OCI-LY3 (cell line): ENCODE results near the gene ZFP37.
"Not testable (repeated sequence)": the region's sequence is repeated elsewhere in the genome, so short reads cannot be mapped to it uniquely, and the experiment has no call there.

Source experiments
- H2AFZ ChIP-seq: fragments of 200-600, 300-600 bp; shearing (Covaris generic); 2 replicates; pipeline ENCODE4 v1.6.0; 2014; ENCODE audit warnings: antibody characterized with exemption, low read depth, low read length
- H3K27ac ChIP-seq: fragments of 200-600, 300-600 bp; sonication (generic); 2 replicates; pipeline ENCODE4 v1.5.1; 2014; ENCODE audit warnings: mild to moderate bottlenecking, low read length, moderate library complexity, mixed read lengths
- H3K27me3 ChIP-seq: fragments of 200-600, 300-600 bp; sonication (generic); 2 replicates; pipeline ENCODE4 v1.6.1; 2014; ENCODE audit warnings: low read depth, low read length, mixed read lengths
- H3K36me3 ChIP-seq: fragments of 200-600, 300-600 bp; sonication (generic); replicated peaks from 2 replicates; pipeline ENCODE3; 2014; ENCODE audit warnings: low read depth, low read length, mixed read lengths
- H3K4me1 ChIP-seq: fragments of 300-600, 200-600 bp; sonication (generic); 2 replicates; pipeline ENCODE4 v1.6.1; 2014; ENCODE audit warnings: low read length, mixed read lengths
- H3K4me2 ChIP-seq: fragments of 200-600, 300-600 bp; sonication (generic); 2 replicates; pipeline ENCODE4 v1.6.1; 2014; ENCODE audit warnings: low read length, mixed read lengths
- H3K4me3 ChIP-seq: fragments of 300-600, 200-600 bp; sonication (generic); 2 replicates; pipeline ENCODE4 v1.5.1; 2014; ENCODE audit warnings: antibody characterized with exemption, mild to moderate bottlenecking, low read length, moderate library complexity
- H3K79me2 ChIP-seq: fragments of 300-600, 200-600 bp; shearing (Covaris generic); 2 replicates; pipeline ENCODE4 v1.6.1; 2014; ENCODE audit warnings: mild to moderate bottlenecking, low read length, mixed read lengths
- H3K9ac ChIP-seq: fragments of 300-600, 200-600 bp; shearing (Covaris generic); 2 replicates; pipeline ENCODE4 v1.6.0; 2014; ENCODE audit warnings: mild to moderate bottlenecking, low read length, moderate library complexity
- H3K9me3 ChIP-seq: fragments of 200-600, 300-600 bp; shearing (Covaris generic); 2 replicates; pipeline ENCODE4 v1.6.1; 2014; ENCODE audit warnings: low read length, mixed read lengths; ENCODE audit not compliant: insufficient read depth
- H4K20me1 ChIP-seq: fragments of 200-600, 300-600 bp; sonication (generic); 2 replicates; pipeline ENCODE4 v1.6.1; 2016; ENCODE audit warnings: low read length, mixed read lengths; ENCODE audit not compliant: insufficient read depth
- CTCF ChIP-seq: fragments of 200-600, 300-600 bp; sonication (generic); IDR thresholded peaks from 2 replicates; pipeline ENCODE4 v1.5.1; 2014; ENCODE audit warnings: antibody characterized with exemption, low read length, low read depth
- EZH2phosphoT487 ChIP-seq: fragments of 200-600 bp; shearing (Covaris generic); IDR thresholded peaks from 2 replicates; pipeline ENCODE4 v1.6.1; 2018; ENCODE audit warnings: antibody characterized with exemption, mixed run types, low read depth

The ZFP37 gene

GRCh38 chr9:113056191-113057106, at the start of gene ZFP37:
ZFP37 (minus strand) TSS chr9:113056724; CDS start chr9:113056688, 36 bp downstream.
- Histone ChIP-seq H3K27ac (peak within 1 kb of the TSS; percentile 43), H2AFZ (peak within 1 kb of the TSS; percentile 100), H3K9me3 (peaks cover 32% of the 10 kb centered on the region), H3K4me3 (peak within 1 kb of the TSS; percentile 99), H3K9ac (peak within 1 kb of the TSS; percentile 93), H4K20me1 (no peaks in the 10 kb centered on the region), H3K4me2 (peak within 1 kb of the TSS; percentile 92), H3K27me3 (no peaks in the 10 kb centered on the region), H3K79me2 (peaks cover 25% of the 10 kb centered on the region), H3K36me3 (peaks cover 39% of the 10 kb centered on the region), H3K4me1 (peaks cover 9% of the 10 kb centered on the region)
- no peak for TF ChIP-seq CTCF

GRCh38 chr9:113105345-113105744, 48.8 kb upstream of the ZFP37 start:
- H3K4me2 ChIP-seq, H3K27me3 ChIP-seq, H4K20me1 ChIP-seq, H3K4me1 ChIP-seq, H3K27ac ChIP-seq, H3K4me3 ChIP-seq, H3K36me3 ChIP-seq, H3K9ac ChIP-seq, H3K9me3 ChIP-seq, H2AFZ ChIP-seq, H3K79me2 ChIP-seq: not testable (repeated sequence)

- H3K36me3 ChIP-seq, result no peaks in the 10 kb centered on the region
- no peak overlapping the region for H3K9ac ChIP-seq
- H4K20me1 ChIP-seq, result no peaks in the 10 kb centered on the region
- H3K4me3 ChIP-seq, result no peak overlapping the region
- H3K79me2 ChIP-seq, result no peaks in the 10 kb centered on the region
- no peaks in the 10 kb centered on the region; the same call in 1 of the 2 replicates for H3K9me3 ChIP-seq
- no peak overlapping the region for H3K4me2 ChIP-seq
- no peak overlapping the region for H2AFZ ChIP-seq
- H3K27me3 ChIP-seq, result 0 out of 2 replicates have a peak, but pooled peaks cover 3% of the 10 kb centered on the region
- H3K27ac ChIP-seq, result no peak overlapping the region
- H3K4me1 ChIP-seq, result no peaks in the 10 kb centered on the region
- no peak for TF ChIP-seq CTCF
- no peak for TF ChIP-seq EZH2phosphoT487
Measured at GRCh38 chr9:113095561-113095960, 39.0 kb upstream of the ZFP37 start.

- H3K9me3 ChIP-seq, H3K27me3 ChIP-seq, H3K36me3 ChIP-seq, H2AFZ ChIP-seq, H3K4me2 ChIP-seq, H3K27ac ChIP-seq, H3K4me3 ChIP-seq, H3K9ac ChIP-seq, H3K79me2 ChIP-seq, H4K20me1 ChIP-seq, H3K4me1 ChIP-seq: not testable (repeated sequence)
Measured at GRCh38 chr9:113089924-113090323, 33.4 kb upstream of the ZFP37 start.

GRCh38 chr9:113089143-113089505, 32.6 kb upstream of the ZFP37 start:
- H3K9me3 ChIP-seq, H3K4me2 ChIP-seq, H3K27me3 ChIP-seq, H3K4me3 ChIP-seq, H3K27ac ChIP-seq, H3K36me3 ChIP-seq, H3K9ac ChIP-seq, H3K79me2 ChIP-seq, H4K20me1 ChIP-seq, H3K4me1 ChIP-seq, H2AFZ ChIP-seq: not testable (repeated sequence)

- not testable (repeated sequence) for H3K9ac ChIP-seq, H3K36me3 ChIP-seq, H3K4me3 ChIP-seq, H3K9me3 ChIP-seq, H3K79me2 ChIP-seq, H3K4me1 ChIP-seq, H3K4me2 ChIP-seq, H4K20me1 ChIP-seq, H3K27ac ChIP-seq, H3K27me3 ChIP-seq, H2AFZ ChIP-seq
Measured at GRCh38 chr9:113088456-113089142, 32.1 kb upstream of the ZFP37 start.

GRCh38 chr9:113062932-113063310, 6.4 kb upstream of the ZFP37 start:
- not testable (repeated sequence) for H3K27me3 ChIP-seq, H3K9ac ChIP-seq, H3K4me3 ChIP-seq, H3K27ac ChIP-seq, H3K9me3 ChIP-seq, H3K79me2 ChIP-seq, H3K36me3 ChIP-seq, H3K4me1 ChIP-seq, H3K4me2 ChIP-seq, H2AFZ ChIP-seq, H4K20me1 ChIP-seq
